A549 (cell line): ENCODE results near the gene IGFALS. TPM values are rescaled to one million over a fixed set of nuclear protein-coding genes. Genes with fewer than 3 reads are reported as not detected.

Source experiments
- ATAC-seq, 2 experiments: fragments of 200-7000 bp in 1 of 2; fragments of >200 bp in 1 of 2; cut with Nextera tagmentation in 1 of 2; cut with Tn5 transposase in 1 of 2; 3 replicates each; pipeline versions ENCODE4 v1.8.0 to v1.9.1; 2018 to 2020; ENCODE audit warnings: mild to moderate bottlenecking in 1 of 2, moderate library complexity in 1 of 2
- CTCF ChIA-PET: fragments of 300-600 bp; sonication (Branson Sonifier 250); formaldehyde crosslinking; extraction: SDS; loops from one replicate; lab custom pipeline; 2021; ENCODE audit warnings: antibody characterized with exemption, inconsistent platforms; lab: Yijun Ruan, JAX
- POLR2A ChIA-PET: fragments of 350-600 bp; formaldehyde crosslinking; extraction: SDS; loops from one replicate; lab custom pipeline; 2021; ENCODE audit warnings: antibody characterized with exemption, inconsistent platforms; lab: Yijun Ruan, JAX
- DNase-seq, 2 experiments: peaks; one replicate each; pipeline versions ENCODE4 v3.0.0 to v3.0.0-alpha.2; 2011 to 2016; ENCODE audit warnings: low read depth in 1 of 2, low spot score in 1 of 2
- FAIRE-seq: peaks from 2 replicates; lab custom pipeline; 2011; peaks lifted over from hg19 to GRCh38; lab: Jason Lieb, UNC
- H3K27ac ChIP-seq, 2 experiments: fragments of >200 bp; sonication (Bioruptor Twin); formaldehyde crosslinking; 3 replicates each; pipeline ENCODE4 v1.5.1; 2016 to 2017
- H3K4me1 ChIP-seq: fragments of >200 bp; sonication (Bioruptor Twin); formaldehyde crosslinking; 3 replicates; pipeline ENCODE4 v1.6.1; 2016
- H3K4me2 ChIP-seq: fragments of >200 bp; sonication (Bioruptor Twin); formaldehyde crosslinking; 3 replicates; pipeline ENCODE4 v1.6.1; 2016
- H3K4me3 ChIP-seq: fragments of >200 bp; sonication (Bioruptor Twin); formaldehyde crosslinking; 3 replicates; pipeline ENCODE4 v1.5.1; 2016
- H3K9me3 ChIP-seq: fragments of >200 bp; sonication (Bioruptor Twin); formaldehyde crosslinking; 3 replicates; pipeline ENCODE4 v1.6.1; 2016
- ATOH8 ChIP-seq: fragments of 250-450 bp; sonication (Bioruptor Pico); IDR thresholded peaks from 2 replicates; pipeline ENCODE4 v1.5.0; 2020; ENCODE audit warnings: low read depth, mild to moderate bottlenecking, moderate library complexity
- CEBPB ChIP-seq, 2 experiments: fragments of >200 bp in 1 of 2; sonication (Bioruptor Twin) in 1 of 2; formaldehyde crosslinking in 1 of 2; IDR thresholded peaks; 2 replicates each; pipeline ENCODE4 v1.6.1; 2012 to 2016
- EHMT2 ChIP-seq: fragments of 200-600 bp; sonication (generic); IDR thresholded peaks from 2 replicates; pipeline ENCODE4 v1.6.1; 2016; ENCODE audit warnings: antibody characterized with exemption, low read depth, mild to moderate bottlenecking, moderate library complexity
- FOXS1 ChIP-seq: fragments of 250-450 bp; sonication (Bioruptor Pico); IDR thresholded peaks from 2 replicates; pipeline ENCODE4 v1.5.0; 2020; ENCODE audit warnings: mild to moderate bottlenecking, moderate library complexity
- GATA3 ChIP-seq: IDR thresholded peaks from 2 replicates; pipeline ENCODE4 v1.6.1; 2012; ENCODE audit warnings: borderline replicate concordance
- HDAC2 ChIP-seq: fragments of 200-600 bp; sonication (generic); IDR thresholded peaks from 2 replicates; pipeline ENCODE4 v1.6.1; 2016
- HES2 ChIP-seq: fragments of >200 bp; sonication (Bioruptor Twin); formaldehyde crosslinking; IDR thresholded peaks from 2 replicates; pipeline ENCODE4 v1.6.1; 2016
- HEYL ChIP-seq: fragments of 250-450 bp; sonication (Bioruptor Pico); IDR thresholded peaks from 2 replicates; pipeline ENCODE4 v1.8.0; 2021; ENCODE audit warnings: mild to moderate bottlenecking, moderate library complexity
- JUNB ChIP-seq: fragments of >200 bp; sonication (Bioruptor Twin); formaldehyde crosslinking; IDR thresholded peaks from 2 replicates; pipeline ENCODE4 v1.6.1; 2016
- MAZ ChIP-seq: fragments of 150-350 bp; IDR thresholded peaks from 2 replicates; pipeline ENCODE4 v1.6.1; 2014; ENCODE audit warnings: antibody characterized with exemption, low read depth, low read length, borderline replicate concordance
- NFE2L2 ChIP-seq: fragments of 150-350 bp; conservative IDR thresholded peaks from 2 replicates; pipeline ENCODE4 v1.6.1; 2014; ENCODE audit warnings: low read length
- PHF8 ChIP-seq: fragments of 200-600 bp; sonication (generic); IDR thresholded peaks from 2 replicates; pipeline ENCODE4 v1.6.1; 2016; ENCODE audit warnings: low read depth, mild to moderate bottlenecking, antibody characterized with exemption, moderate library complexity, borderline replicate concordance
- POLR2A ChIP-seq: IDR thresholded peaks from 2 replicates; pipeline ENCODE4 v1.6.1; 2012; ENCODE audit warnings: mild to moderate bottlenecking, low read length
- POLR2AphosphoS2 ChIP-seq: conservative IDR thresholded peaks from 2 replicates; pipeline ENCODE4 v1.6.1; 2012; ENCODE audit warnings: low read length, improper control_type of control experiment, inconsistent platforms
- RARB ChIP-seq: fragments of 250-450 bp; sonication (Bioruptor Pico); IDR thresholded peaks from 2 replicates; pipeline ENCODE4 v1.8.0; 2021; ENCODE audit warnings: mild to moderate bottlenecking, moderate library complexity
- RFX5 ChIP-seq: fragments of 450-650 bp; IDR thresholded peaks from 2 replicates; pipeline ENCODE4 v1.7.1; 2014; ENCODE audit warnings: antibody characterized with exemption, mild to moderate bottlenecking, moderate library complexity
- ZC3H11A ChIP-seq: fragments of 450-650 bp; IDR thresholded peaks from 2 replicates; pipeline ENCODE4 v1.6.1; 2014; ENCODE audit warnings: antibody characterized with exemption, mild to moderate bottlenecking
- ZFP36 ChIP-seq: fragments of 450-650 bp; IDR thresholded peaks from 2 replicates; pipeline ENCODE4 v1.6.1; 2014; ENCODE audit warnings: borderline replicate concordance; ENCODE audit not compliant: partially characterized antibody
- ZNF302 ChIP-seq: fragments of 250-450 bp; sonication (Bioruptor Pico); IDR thresholded peaks from 2 replicates; pipeline ENCODE4 v1.9.0; 2021; ENCODE audit warnings: inconsistent platforms, mild to moderate bottlenecking, moderate library complexity
- WGBS: methylation state at CpG from one replicate; pipeline ENCODE4 v1.1.6; 2017; ENCODE audit errors: missing lambda C conversion rate; 5-methylcytosine and 5-hydroxymethylcytosine counted together
- polyA plus RNA-seq, 4 experiments: library from polyadenylated mRNA; depleted of rRNA in 3 of 4; stranded (reverse); fragments of >200 nt; fragmentation: RNase III in 1 of 4; extraction: RNeasy Plus Mini Kit Qiagen cat#74134 plus additional on column Dnase treatment in 1 of 4; gene quantifications; 2 replicates in 3 of 4; 3 replicates in 1 of 4; pipeline ENCODE4 v1.2.3, GENCODE V29; 2011 to 2017
- TF ChIP-seq, protein P1 (sequence below): fragments of >200 bp; sonication (Bioruptor Twin); formaldehyde crosslinking; IDR thresholded peaks from 3 replicates; pipeline ENCODE4 v1.5.1; 2016
- TF ChIP-seq, protein P2 (sequence below): IDR thresholded peaks from 2 replicates; pipeline ENCODE4 v1.6.1; 2012
- TF ChIP-seq, protein P3 (sequence below): fragments of 150-350 bp; IDR thresholded peaks from 2 replicates; pipeline ENCODE4 v1.6.1; 2014; ENCODE audit warnings: low read depth, mild to moderate bottlenecking, low read length

IGFALS gene
- polyA plus RNA-seq, 2 of the 4 experiments (the other 2 are of a cell fraction) = 0.08 TPM; not detected in 1

DNA sequence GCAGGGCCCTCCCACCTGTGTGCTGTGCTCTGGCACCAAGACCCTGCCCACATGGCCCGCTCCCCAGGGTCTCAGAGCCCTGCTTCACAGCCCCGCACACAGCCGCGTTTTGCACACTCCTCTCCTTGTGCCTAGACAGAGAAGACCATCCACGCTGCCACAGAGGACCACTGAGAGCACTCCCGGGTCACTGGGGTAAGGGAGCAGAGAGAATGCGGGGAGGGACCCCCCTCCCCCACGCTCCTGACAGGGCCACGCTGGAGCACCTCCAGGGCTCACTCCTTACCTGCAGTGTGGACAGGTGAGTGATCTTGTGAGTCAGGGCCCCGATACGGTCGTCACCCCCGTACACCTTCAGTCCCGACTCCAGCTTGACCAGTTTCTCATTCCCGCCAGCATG, 26.1 kb upstream of the IGFALS start:
- Histone ChIP-seq H3K4me2 (no peak overlapping the region), H3K4me1 (no peaks in the 10 kb centered on the region), H3K27ac (no peak overlapping the region), H3K9me3 (no peaks in the 10 kb centered on the region), H3K4me3 (no peak overlapping the region)
- no peak for TF ChIP-seq HDAC2
- POLR2A ChIA-PET = no interaction called here
- 93% methylated on average over 15 of the region's 15 CpGs for WGBS
- no peak for DNase-seq
- FAIRE-seq = no peak
- CTCF ChIA-PET = no interaction called here
- ATAC-seq = no peak

DNA sequence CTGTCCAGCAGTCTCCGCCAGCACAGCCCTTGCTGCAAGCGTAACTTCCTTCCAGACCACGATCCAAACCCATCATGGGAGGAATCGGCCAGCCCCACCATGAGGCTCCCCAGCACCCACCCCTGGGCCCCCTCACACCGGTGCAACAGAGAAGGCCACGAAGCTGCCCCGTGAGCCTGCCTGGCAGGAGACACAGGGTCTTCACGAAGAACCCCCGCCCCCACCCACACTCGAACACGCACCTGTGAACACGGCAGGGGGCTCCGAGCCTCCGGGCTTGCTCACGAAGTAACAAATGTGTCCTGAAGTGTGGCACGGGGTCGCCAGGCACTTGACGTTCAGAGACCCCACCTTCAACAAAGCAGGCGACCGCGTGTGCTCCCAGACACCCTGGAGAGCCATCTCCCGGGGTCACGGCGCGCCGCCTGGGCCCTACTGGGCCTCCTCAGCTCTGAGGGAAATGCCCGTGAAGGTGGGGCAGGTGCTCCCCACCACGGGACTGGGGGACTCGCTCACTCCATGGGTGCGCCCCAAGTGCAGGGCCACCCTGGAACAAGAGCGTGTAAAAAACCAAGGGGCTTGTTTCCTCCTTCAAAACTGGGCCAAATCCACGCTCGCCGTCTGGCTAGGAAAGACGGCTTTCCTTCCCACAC, 25.5 kb upstream of the IGFALS start:
- DNase-seq = no peak
- ChIA-PET POLR2A (no interaction called here), CTCF (no interaction called here)
- no peak for FAIRE-seq
- TF ChIP-seq ZFP36 (no peak), ATOH8 (CRISPR knock-in tag) (no peak), RARB (CRISPR knock-in tag) (no peak), HEYL (no peak), GATA3 (no peak), POLR2A (no peak), POLR2AphosphoS2 (no peak), RFX5 (no peak), HES2 (no peak), FOXS1 (CRISPR knock-in tag) (no peak), PHF8 (no peak), MAZ (no peak), CEBPB (IDR thresholded peaks at IDR 0.05) (no peak)
- TF ChIP-seq, protein P1, sequence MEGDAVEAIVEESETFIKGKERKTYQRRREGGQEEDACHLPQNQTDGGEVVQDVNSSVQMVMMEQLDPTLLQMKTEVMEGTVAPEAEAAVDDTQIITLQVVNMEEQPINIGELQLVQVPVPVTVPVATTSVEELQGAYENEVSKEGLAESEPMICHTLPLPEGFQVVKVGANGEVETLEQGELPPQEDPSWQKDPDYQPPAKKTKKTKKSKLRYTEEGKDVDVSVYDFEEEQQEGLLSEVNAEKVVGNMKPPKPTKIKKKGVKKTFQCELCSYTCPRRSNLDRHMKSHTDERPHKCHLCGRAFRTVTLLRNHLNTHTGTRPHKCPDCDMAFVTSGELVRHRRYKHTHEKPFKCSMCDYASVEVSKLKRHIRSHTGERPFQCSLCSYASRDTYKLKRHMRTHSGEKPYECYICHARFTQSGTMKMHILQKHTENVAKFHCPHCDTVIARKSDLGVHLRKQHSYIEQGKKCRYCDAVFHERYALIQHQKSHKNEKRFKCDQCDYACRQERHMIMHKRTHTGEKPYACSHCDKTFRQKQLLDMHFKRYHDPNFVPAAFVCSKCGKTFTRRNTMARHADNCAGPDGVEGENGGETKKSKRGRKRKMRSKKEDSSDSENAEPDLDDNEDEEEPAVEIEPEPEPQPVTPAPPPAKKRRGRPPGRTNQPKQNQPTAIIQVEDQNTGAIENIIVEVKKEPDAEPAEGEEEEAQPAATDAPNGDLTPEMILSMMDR = no peak
- TF ChIP-seq, protein P2, sequence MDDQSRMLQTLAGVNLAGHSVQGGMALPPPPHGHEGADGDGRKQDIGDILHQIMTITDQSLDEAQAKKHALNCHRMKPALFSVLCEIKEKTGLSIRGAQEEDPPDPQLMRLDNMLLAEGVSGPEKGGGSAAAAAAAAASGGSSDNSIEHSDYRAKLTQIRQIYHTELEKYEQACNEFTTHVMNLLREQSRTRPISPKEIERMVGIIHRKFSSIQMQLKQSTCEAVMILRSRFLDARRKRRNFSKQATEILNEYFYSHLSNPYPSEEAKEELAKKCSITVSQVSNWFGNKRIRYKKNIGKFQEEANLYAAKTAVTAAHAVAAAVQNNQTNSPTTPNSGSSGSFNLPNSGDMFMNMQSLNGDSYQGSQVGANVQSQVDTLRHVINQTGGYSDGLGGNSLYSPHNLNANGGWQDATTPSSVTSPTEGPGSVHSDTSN = no peak
- ATAC-seq = no peak
- Histone ChIP-seq H3K27ac (no peak overlapping the region), H3K4me2 (no peak overlapping the region), H3K4me3 (no peak overlapping the region), H3K4me1 (no peaks in the 10 kb centered on the region), H3K9me3 (no peaks in the 10 kb centered on the region)
- 96% methylated on average over 22 of the region's 35 CpGs for WGBS

GRCh38 chr16:1818204-1818872, 24.8 kb upstream of the IGFALS start:
- FAIRE-seq = no peak
- Histone ChIP-seq H3K9me3 (no peaks in the 10 kb centered on the region), H3K4me3 (no peak overlapping the region), H3K4me2 (no peak overlapping the region), H3K27ac (no peak overlapping the region), H3K4me1 (no peaks in the 10 kb centered on the region)
- DNase-seq = no peak
- POLR2A ChIA-PET = no interaction called here
- no peak for ATAC-seq
- WGBS = 89% methylated on average over 20 of the region's 27 CpGs
- CTCF ChIA-PET = no interaction called here
- TF ChIP-seq, protein P3, sequence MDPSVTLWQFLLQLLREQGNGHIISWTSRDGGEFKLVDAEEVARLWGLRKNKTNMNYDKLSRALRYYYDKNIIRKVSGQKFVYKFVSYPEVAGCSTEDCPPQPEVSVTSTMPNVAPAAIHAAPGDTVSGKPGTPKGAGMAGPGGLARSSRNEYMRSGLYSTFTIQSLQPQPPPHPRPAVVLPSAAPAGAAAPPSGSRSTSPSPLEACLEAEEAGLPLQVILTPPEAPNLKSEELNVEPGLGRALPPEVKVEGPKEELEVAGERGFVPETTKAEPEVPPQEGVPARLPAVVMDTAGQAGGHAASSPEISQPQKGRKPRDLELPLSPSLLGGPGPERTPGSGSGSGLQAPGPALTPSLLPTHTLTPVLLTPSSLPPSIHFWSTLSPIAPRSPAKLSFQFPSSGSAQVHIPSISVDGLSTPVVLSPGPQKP = no peak
- TF ChIP-seq ZNF302 (CRISPR knock-in tag) = no peak
- no peak for TF ChIP-seq NFE2L2
- TF ChIP-seq ATOH8 (CRISPR knock-in tag) = no peak
- no peak for TF ChIP-seq RARB (CRISPR knock-in tag)
- TF ChIP-seq JUNB = no peak
- TF ChIP-seq ZC3H11A = no peak
- no peak for TF ChIP-seq HDAC2
- TF ChIP-seq POLR2A = no peak
- TF ChIP-seq ZFP36 = no peak
- no peak for TF ChIP-seq EHMT2
- TF ChIP-seq, protein P1 = no peak
- no peak for TF ChIP-seq GATA3
- TF ChIP-seq MAZ = no peak
